Immature natural killer cell (primary cell): Measurements from ENCODE around the gene COL13A1. TPM values are rescaled to one million over a fixed set of nuclear protein-coding genes. Genes with fewer than 3 reads are reported as not detected.
A peak's percentile ranks its signal among the peaks of the same experiment; 100 is the strongest.

ENCODE experiments used
- DNase-seq, 3 donors: peaks; one replicate each; pipeline ENCODE4 v3.0.0; 2022; ENCODE audit warnings: mixed read lengths in 1 of 3
- H3K27ac Mint-ChIP-seq, 6 donors: one replicate each; pipeline ENCODE4 v1.8.0; 2020; ENCODE audit warnings: mixed read lengths in 6 of 6, mild to moderate bottlenecking in 5 of 6, inconsistent platforms in 4 of 6, moderate library complexity in 3 of 6
- H3K27me3 Mint-ChIP-seq, 3 donors: one replicate each; pipeline ENCODE4 v1.8.0; 2020 to 2021; ENCODE audit warnings: low read depth in 3 of 3, mild to moderate bottlenecking in 3 of 3, mixed read lengths in 3 of 3, moderate library complexity in 3 of 3, inconsistent platforms in 1 of 3
- H3K36me3 Mint-ChIP-seq, 3 donors: one replicate each; pipeline ENCODE4 v1.8.0; 2020; ENCODE audit warnings: mixed read lengths in 3 of 3, inconsistent platforms in 2 of 3, mild to moderate bottlenecking in 2 of 3
- H3K4me1 Mint-ChIP-seq, 2 donors: one replicate each; pipeline ENCODE4 v1.8.0; 2020; ENCODE audit warnings: inconsistent platforms in 2 of 2, mild to moderate bottlenecking in 2 of 2, mixed read lengths in 2 of 2, moderate library complexity in 1 of 2
- H3K4me3 Mint-ChIP-seq, 5 donors: one replicate each; pipeline ENCODE4 v1.8.0; 2020; ENCODE audit warnings: mild to moderate bottlenecking in 5 of 5, mixed read lengths in 5 of 5, inconsistent platforms in 3 of 5, moderate library complexity in 3 of 5
- H3K9me3 Mint-ChIP-seq, 6 donors: one replicate each; pipeline ENCODE4 v1.8.0; 2020; ENCODE audit warnings: mild to moderate bottlenecking in 6 of 6, mixed read lengths in 6 of 6, inconsistent platforms in 4 of 6, moderate library complexity in 3 of 6
- polyA plus RNA-seq, 3 donors: library from polyadenylated mRNA; unstranded; fragments of 300-500 nt; fragmentation: Illumina TruSeq; gene quantifications; one replicate each; pipeline ENCODE4 v1.2.3, GENCODE V29; 2021

COL13A1 gene
- polyA plus RNA-seq, 3 donors from 2014 or later, result 1.0 to 6.0 (median 1.6) TPM

DNA sequence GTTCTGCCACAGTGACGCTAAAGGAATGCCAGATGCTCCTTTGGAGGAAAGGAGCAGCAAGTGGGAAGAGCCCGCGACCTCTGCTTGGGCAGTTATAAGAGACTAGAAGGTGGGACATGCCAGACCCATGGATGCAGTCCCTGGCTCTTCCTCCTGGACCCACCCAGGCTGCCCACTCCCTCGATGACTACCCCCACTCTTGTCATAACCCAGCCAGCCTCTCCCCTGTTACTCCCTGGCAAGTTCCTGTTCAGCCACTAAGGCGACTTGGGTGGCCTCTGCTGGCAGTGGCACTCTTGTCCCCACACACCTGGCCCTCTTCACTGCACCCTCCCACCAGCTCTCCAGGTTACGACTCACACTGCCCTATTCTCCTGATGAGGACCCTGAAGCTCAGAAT lies 33.5 kb downstream of the COL13A1 start:
- Mint-ChIP-seq H3K9me3 (no peaks in the 10 kb centered on the region), H3K27me3 (peaks cover 0 to 6% (median 2%) of the 10 kb centered on the region in 3 donors), H3K4me1 (peaks cover 52 to 71% of the 10 kb centered on the region in 2 donors), H3K4me3 (no peak overlapping the region), H3K27ac (peak overlapping the region in 2 of 6 donors; percentile 8 to 12), H3K36me3 (no peaks in the 10 kb centered on the region)
- no peak for DNase-seq

DNA sequence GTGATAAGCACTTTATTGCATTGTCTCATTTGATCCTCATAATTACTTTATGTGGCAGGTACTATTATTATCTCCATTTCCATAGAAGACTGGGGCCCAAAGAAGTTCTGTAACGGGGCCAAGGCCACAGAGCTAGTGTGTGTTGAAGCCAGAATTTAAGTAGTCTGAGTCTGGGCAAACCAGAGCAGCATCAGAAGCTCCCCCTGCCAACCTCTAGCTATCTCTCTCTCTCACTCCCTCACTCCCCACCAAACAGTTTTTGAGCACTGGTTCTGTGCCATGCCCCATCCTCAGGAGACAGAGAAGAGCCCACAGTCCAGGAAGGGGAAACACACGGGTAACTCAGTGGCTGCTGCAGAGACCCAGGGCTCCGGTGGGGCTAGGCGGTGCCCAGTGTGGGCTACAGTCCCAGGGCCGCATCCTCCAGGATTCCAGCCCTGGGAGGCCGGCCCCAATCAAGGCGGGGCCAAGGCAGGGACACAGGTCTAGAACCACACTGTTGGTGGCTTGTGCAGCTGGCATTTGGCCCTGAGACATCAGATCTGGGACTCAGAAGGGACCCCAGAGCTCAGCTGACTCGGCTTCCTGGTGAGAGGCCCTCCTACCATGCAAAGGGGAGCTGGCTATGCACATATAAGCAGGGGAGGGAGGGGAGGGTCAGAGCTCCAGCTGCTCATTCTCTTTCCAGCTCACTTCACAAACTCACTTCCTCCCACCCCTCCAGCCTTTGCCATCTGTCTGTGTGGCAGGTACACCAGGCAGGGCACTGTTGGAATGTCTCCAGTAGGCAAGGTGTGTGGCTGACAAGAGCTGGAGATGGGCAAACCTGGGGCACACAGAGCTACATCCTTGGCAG lies 34.4 kb downstream of the COL13A1 start:
- peaks cover 0 to 3% (median 2%) of the 10 kb centered on the region in 3 donors for H3K27me3 Mint-ChIP-seq
- peaks cover 48 to 71% of the 10 kb centered on the region in 2 donors for H3K4me1 Mint-ChIP-seq
- no peaks in the 10 kb centered on the region for H3K36me3 Mint-ChIP-seq
- H3K9me3 Mint-ChIP-seq, result no peaks in the 10 kb centered on the region
- H3K27ac Mint-ChIP-seq, result peak overlapping the region in 3 of 6 donors; percentile 3 to 45 (median 8)
- DNase-seq, result no peak
- H3K4me3 Mint-ChIP-seq, result no peak overlapping the region

DNA sequence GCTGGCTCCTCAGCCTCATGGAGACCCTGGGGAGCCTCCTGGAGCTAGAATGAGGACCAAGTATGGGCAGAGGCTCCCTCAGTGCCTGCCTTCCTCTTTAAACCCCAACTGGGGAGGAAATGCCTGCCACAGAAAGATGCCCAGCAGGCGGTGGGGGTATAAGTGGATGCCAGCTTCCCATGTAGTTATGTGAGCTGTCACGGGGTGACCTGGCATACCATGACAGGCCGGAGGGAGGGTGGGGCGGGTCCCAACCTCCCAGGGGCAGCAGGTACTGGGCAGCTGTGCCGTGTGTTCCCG lies 35.0 kb downstream of the COL13A1 start:
- Mint-ChIP-seq H3K36me3 (no peaks in the 10 kb centered on the region), H3K27me3 (peaks cover 0 to 3% (median 2%) of the 10 kb centered on the region in 3 donors), H3K4me1 (peaks cover 48 to 71% of the 10 kb centered on the region in 2 donors), H3K9me3 (no peaks in the 10 kb centered on the region), H3K27ac (no peak overlapping the region), H3K4me3 (no peak overlapping the region)
- no peak for DNase-seq

DNA sequence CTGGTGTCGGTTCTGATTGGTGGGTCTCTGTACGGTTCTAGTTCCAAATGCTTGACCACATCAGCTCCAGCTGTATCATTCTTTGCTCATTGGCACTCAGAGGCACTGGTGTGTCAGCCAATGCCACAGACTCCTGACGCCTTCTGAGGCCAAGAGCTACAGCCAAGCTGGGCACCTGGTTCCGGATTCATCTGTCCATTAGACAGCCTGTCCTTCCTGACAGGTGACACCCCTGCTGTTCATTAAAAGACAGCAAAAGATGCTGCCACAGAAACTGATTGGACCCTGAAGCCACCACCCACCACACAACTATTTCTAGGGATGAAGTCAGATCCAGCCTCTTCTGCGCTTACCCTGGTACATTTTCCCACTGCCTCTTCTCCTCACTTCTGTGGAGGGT lies 35.6 kb downstream of the COL13A1 start:
- no peaks in the 10 kb centered on the region for H3K9me3 Mint-ChIP-seq
- H3K4me1 Mint-ChIP-seq, result peaks cover 48 to 76% of the 10 kb centered on the region in 2 donors
- no peaks in the 10 kb centered on the region for H3K36me3 Mint-ChIP-seq
- H3K4me3 Mint-ChIP-seq, result no peak overlapping the region
- H3K27me3 Mint-ChIP-seq, result peaks cover 2 to 3% (median 2%) of the 10 kb centered on the region in 3 donors
- DNase-seq, result no peak
- no peak overlapping the region for H3K27ac Mint-ChIP-seq

DNA sequence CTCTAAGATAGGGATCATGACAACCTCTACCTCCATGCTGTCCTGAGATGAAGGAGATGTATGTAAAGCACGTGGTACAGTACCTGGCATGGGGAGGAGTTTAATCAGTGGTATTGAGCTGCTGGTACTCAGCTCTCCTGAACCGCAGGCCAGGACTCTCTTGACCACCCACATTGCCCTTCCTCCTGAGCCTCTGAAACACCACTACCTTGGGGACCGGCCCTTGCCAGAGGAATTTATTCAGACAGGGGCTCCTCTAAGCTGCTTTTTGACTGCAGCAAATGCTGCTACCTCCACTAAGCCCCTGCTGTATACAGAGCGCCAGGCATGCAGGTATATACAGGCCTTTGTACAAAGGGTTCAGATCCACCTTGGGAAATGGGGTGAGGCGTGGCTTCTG lies 36.7 kb downstream of the COL13A1 start:
- Mint-ChIP-seq H3K27ac (peak overlapping the region in 1 of 6 donors; percentile 21), H3K27me3 (peaks cover 2 to 3% (median 2%) of the 10 kb centered on the region in 3 donors), H3K4me1 (peaks cover 54 to 85% of the 10 kb centered on the region in 2 donors), H3K36me3 (no peaks in the 10 kb centered on the region), H3K9me3 (no peaks in the 10 kb centered on the region), H3K4me3 (no peak overlapping the region)
- DNase-seq, result no peak

DNA sequence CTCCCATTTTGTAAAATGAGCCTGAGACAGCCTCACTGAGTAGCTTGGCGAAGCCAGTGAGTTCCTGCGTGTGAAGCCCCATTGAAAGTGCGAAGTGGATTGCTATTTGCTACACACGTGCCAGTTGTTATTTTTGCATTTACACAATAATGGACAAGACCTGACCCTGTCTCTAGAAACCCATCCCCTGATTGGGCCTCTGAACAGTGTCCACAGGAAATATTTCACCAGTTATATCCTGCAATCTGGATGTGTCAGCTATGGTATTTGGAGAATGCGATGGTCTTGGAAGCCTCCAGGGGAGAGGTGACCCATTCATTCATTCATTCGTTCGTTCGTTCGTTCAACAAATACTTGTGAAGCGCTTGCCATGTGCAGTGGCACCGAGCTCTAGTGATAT lies 37.1 kb downstream of the COL13A1 start:
- H3K9me3 Mint-ChIP-seq, result no peaks in the 10 kb centered on the region
- H3K27ac Mint-ChIP-seq, result peak overlapping the region in 1 of 6 donors; percentile 21
- H3K36me3 Mint-ChIP-seq, result no peaks in the 10 kb centered on the region
- peak overlapping the region in 2 of 5 donors; percentile 70 to 86 for H3K4me3 Mint-ChIP-seq
- no peak for DNase-seq
- H3K4me1 Mint-ChIP-seq, result peaks cover 56 to 85% of the 10 kb centered on the region in 2 donors
- peaks cover 2 to 3% (median 2%) of the 10 kb centered on the region in 3 donors for H3K27me3 Mint-ChIP-seq

DNA sequence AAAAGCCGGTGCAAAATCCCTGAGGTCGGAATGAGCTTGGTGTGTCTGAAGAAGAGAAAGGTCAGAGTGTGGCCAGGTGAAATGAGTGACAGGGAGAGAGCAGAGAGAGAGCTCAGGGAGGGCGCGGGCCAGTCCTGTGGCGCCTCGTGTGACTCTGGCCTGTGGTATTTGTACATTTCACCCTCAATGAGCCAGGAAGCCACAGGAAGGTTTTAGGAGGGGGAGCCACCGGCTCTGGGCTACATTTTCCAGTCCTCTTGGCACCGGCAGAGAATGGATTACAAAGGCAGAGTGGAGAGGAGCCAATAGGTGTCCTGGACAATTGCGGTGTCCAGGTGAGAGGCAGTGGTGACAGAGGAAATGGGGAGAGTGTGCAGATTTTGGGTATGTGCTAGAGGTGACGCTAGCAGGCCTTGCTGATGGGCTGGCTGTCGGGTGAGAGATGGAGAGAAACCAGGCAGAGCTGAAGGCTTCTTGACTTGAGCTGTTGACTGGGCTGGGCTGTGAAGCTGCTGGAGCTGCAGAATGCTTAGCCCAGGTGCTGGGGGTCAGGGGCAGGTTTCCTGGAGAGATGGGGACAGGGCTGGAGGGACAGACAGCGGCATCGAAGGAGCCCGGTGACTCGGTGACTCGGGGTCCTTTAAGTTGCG lies 38.1 kb downstream of the COL13A1 start:
- Mint-ChIP-seq H3K27me3 (peaks cover 2 to 3% (median 2%) of the 10 kb centered on the region in 3 donors), H3K4me3 (peak overlapping the region; percentile 47 to 86 (median 70)), H3K27ac (peak overlapping the region; percentile 58 to 77 (median 70))

DNA sequence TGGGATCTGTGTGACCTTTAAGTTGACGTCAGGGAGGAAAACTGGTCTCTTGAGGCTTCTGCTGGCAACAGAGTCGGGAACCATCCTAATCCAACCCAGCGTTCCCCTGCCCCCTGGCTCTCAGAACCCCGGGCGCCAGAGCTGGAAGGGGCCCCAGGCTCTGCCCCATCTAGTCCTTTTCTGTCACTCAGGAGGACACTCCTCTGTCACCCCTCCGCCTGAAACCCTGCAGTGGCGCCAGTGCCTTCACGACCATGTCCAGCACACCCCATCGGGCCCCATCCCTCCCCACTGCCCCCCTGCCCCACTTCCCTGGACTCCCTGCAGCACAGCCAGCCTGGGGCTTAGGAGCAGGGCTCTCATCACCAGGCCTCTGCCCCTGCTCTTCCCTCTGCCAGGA lies 39.1 kb downstream of the COL13A1 start:
- H3K27ac Mint-ChIP-seq, result peak overlapping the region in 1 of 6 donors; percentile 77
- H3K36me3 Mint-ChIP-seq, result no peaks in the 10 kb centered on the region
- no peak for DNase-seq
- H3K9me3 Mint-ChIP-seq, result no peaks in the 10 kb centered on the region
- peaks cover 2 to 4% (median 2%) of the 10 kb centered on the region in 3 donors for H3K27me3 Mint-ChIP-seq
- H3K4me3 Mint-ChIP-seq, result no peak overlapping the region
- H3K4me1 Mint-ChIP-seq, result peaks cover 55 to 82% of the 10 kb centered on the region in 2 donors

More for the DNA sequence above, 38.1 kb downstream of the COL13A1 start:
- H3K36me3 Mint-ChIP-seq, result no peaks in the 10 kb centered on the region
- no peaks in the 10 kb centered on the region for H3K9me3 Mint-ChIP-seq
- peak; percentile 25 to 35 (median 26) for DNase-seq
- H3K4me1 Mint-ChIP-seq, result peaks cover 56 to 87% of the 10 kb centered on the region in 2 donors

DNA sequence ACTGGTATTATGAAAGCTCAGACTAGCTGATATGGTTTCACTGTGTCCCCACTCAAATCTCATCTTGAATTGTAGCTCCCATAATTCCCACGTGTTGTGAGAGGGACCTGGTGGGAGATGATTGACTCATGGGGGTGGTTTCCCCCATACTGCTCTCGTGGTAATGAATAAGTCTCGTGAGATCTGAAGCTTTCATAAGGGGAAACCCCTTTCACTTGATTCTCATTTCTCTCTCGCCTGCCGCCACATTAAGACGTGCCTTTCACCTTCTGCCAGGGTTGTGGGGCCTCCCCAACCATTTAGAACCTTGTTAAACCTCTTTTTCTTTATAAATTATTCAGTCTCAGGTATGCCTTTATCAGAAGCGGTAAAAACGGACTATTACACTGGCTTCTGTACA lies 40.3 kb downstream of the COL13A1 start:
- H3K4me1 Mint-ChIP-seq, result peaks cover 45 to 74% of the 10 kb centered on the region in 2 donors
- H3K4me3 Mint-ChIP-seq, result peak overlapping the region in 1 of 5 donors; percentile 15
- H3K27ac Mint-ChIP-seq, result peak overlapping the region in 4 of 6 donors; percentile 4 to 80 (median 60)
- peaks cover 0 to 2% (median 0%) of the 10 kb centered on the region in 3 donors for H3K36me3 Mint-ChIP-seq
- peaks cover 2 to 5% (median 2%) of the 10 kb centered on the region in 3 donors for H3K27me3 Mint-ChIP-seq
- H3K9me3 Mint-ChIP-seq, result no peaks in the 10 kb centered on the region
- no peak for DNase-seq

DNA sequence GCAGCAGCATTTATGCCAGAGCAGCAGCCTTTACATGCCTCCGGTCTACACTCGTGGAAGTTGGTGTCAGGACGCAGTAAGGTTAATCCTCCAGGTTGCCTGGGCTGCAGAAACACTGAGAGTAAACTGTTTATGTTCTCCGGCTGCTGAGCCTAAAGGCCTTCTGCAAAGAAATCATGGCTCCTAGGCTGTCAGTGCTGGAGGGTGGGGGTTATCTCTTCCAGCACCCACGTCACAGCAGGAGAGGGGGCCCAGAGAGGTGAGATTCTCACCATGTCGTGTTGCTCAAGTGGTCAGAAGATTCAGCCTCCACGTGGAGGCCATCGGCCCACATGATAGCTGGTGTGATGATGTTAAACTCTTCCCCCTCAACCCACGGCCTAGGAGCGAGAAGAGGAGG lies 41.2 kb downstream of the COL13A1 start:
- peak overlapping the region in 2 of 6 donors; percentile 52 to 53 for H3K27ac Mint-ChIP-seq
- H3K9me3 Mint-ChIP-seq, result no peaks in the 10 kb centered on the region
- peaks cover 41 to 69% of the 10 kb centered on the region in 2 donors for H3K4me1 Mint-ChIP-seq
- peaks cover 0 to 3% (median 0%) of the 10 kb centered on the region in 3 donors for H3K36me3 Mint-ChIP-seq
- peak; percentile 36 to 57 (median 40) for DNase-seq
- peaks cover 0 to 6% (median 2%) of the 10 kb centered on the region in 3 donors for H3K27me3 Mint-ChIP-seq
- H3K4me3 Mint-ChIP-seq, result no peak overlapping the region

DNA sequence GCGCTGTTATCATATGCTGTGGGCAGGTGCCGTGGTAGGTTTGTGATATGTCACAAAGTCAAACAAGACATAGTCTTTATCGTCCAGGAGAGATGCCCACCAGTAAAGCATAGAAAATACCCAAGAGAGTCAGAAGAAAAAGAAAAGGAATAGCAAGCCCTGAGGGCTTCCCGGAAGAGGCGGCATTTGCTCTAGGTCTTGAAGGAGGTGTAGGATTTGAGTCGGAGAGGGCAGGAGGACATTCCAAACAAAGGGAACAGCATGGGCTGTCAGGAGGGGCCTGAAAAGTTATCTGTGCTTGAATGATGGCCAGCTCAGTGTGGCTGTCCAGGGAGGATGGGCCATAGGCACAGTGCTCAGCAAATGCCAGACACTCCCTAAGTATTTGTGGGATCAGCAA lies 42.2 kb downstream of the COL13A1 start:
- H3K27ac Mint-ChIP-seq, result peak overlapping the region in 2 of 6 donors; percentile 23 to 35

DNA sequence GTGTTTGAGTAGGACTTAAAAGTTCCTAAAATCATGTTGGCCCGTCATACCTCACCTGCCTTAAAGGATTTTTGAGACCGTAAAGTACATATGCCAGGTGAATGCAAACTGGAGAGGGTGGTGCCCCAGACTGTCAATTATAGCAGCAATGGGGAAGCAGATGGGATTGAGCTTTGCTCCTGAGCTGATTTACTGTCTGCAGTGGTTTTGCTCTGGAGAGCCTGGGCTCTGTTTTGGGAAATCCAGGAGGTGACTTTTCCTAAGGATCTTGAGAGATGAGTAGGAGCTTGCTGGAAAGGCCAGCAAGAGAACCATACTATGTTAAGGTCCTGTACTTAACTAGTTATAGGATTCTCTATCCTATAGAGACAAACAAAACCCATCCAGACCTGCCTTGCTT lies 43.0 kb downstream of the COL13A1 start:
- H3K36me3 Mint-ChIP-seq, result peaks cover 0 to 3% (median 0%) of the 10 kb centered on the region in 3 donors
- H3K4me1 Mint-ChIP-seq, result peaks cover 32 to 51% of the 10 kb centered on the region in 2 donors
- no peak for DNase-seq
- H3K27me3 Mint-ChIP-seq, result peaks cover 0 to 6% (median 4%) of the 10 kb centered on the region in 3 donors
- H3K9me3 Mint-ChIP-seq, result no peaks in the 10 kb centered on the region
- no peak overlapping the region for H3K4me3 Mint-ChIP-seq
- peak overlapping the region in 1 of 6 donors; percentile 23 for H3K27ac Mint-ChIP-seq

More for the DNA sequence above, 42.2 kb downstream of the COL13A1 start:
- DNase-seq, result no peak
- Mint-ChIP-seq H3K4me1 (peaks cover 40 to 59% of the 10 kb centered on the region in 2 donors), H3K27me3 (peaks cover 0 to 6% (median 4%) of the 10 kb centered on the region in 3 donors), H3K36me3 (peaks cover 0 to 3% (median 0%) of the 10 kb centered on the region in 3 donors), H3K4me3 (no peak overlapping the region), H3K9me3 (no peaks in the 10 kb centered on the region)

DNA sequence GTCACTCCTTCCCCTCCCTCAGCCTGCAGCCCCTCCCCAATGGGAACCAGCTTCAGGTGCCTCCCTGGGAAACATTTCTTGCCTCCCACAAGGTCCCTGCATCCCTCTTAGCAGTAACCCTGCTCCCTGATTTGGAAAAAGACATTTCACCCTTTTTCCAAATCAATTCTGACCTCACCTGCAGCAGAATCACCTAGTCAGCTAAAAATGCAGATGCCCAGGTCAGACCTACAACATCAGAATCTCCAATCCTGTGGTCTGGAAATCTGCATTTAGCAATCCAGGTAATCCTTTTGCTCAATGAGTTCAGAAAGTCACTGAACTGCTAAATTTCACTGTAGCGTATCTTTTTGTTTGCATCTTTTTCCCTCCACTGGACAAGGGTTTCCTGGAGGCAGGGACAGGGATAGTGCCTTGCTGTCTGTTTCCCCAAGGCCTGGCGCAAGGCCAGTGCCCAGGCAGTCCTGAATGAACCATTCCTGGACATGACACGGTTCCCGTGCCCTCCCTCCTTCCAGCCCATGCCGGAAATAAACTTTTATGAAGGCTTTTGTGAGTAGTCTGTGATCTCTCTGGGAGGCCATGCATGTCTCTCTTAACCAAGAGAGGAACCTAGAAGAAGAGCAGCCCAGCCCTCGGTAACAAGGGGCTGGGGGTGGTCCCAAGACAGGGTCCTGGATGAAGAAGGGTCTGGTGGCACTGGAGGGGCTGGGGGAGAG lies 44.0 kb downstream of the COL13A1 start:
- H3K36me3 Mint-ChIP-seq, result peaks cover 0 to 3% (median 0%) of the 10 kb centered on the region in 3 donors
- no peaks in the 10 kb centered on the region for H3K9me3 Mint-ChIP-seq
- no peak overlapping the region for H3K4me3 Mint-ChIP-seq
- H3K4me1 Mint-ChIP-seq, result peaks cover 27 to 41% of the 10 kb centered on the region in 2 donors
- H3K27ac Mint-ChIP-seq, result no peak overlapping the region
- DNase-seq, result no peak
- H3K27me3 Mint-ChIP-seq, result peaks cover 0 to 6% (median 4%) of the 10 kb centered on the region in 3 donors
